CD14-positive monocyte (primary cell): ENCODE results near the gene AXIN1. TPM values are rescaled to one million over a fixed set of nuclear protein-coding genes. Genes with fewer than 3 reads are reported as not detected.

Experiments
- DNase-seq, 3 donors: peaks; one replicate each; pipeline ENCODE4 v3.0.0-alpha.2; 2011 to 2022
- H2AFZ ChIP-seq: 2 replicates; pipeline ENCODE4 v1.6.0; 2012; ENCODE audit warnings: mild to moderate bottlenecking, low read depth, low read length, inconsistent platforms; ENCODE audit not compliant: insufficient read depth, poor library complexity, severe bottlenecking
- H3K27ac ChIP-seq, 2 donors: 1 replicate in 1 of 2; 2 replicates in 1 of 2; pipeline ENCODE4 v1.5.1; 2012 to 2013; ENCODE audit warnings: low read length in 2 of 2, control low read depth in 1 of 2, inconsistent platforms in 1 of 2, low read depth in 1 of 2, mild to moderate bottlenecking in 1 of 2
- H3K27me3 ChIP-seq, 2 donors: one replicate each; pipeline versions ENCODE4 v1.6.0 to v1.6.1; 2011 to 2013; ENCODE audit warnings: low read length in 2 of 2; ENCODE audit not compliant: control insufficient read depth in 2 of 2, insufficient read depth in 2 of 2
- H3K36me3 ChIP-seq, 2 donors: replicated peaks in 1 of 2; 1 replicate in 1 of 2; 2 replicates in 1 of 2; pipeline versions ENCODE4 v1.5.1 to v1.6.1; 2012 to 2013; ENCODE audit warnings: low read length in 2 of 2, control low read depth in 1 of 2, inconsistent platforms in 1 of 2, mild to moderate bottlenecking in 1 of 2; ENCODE audit not compliant: insufficient read depth in 2 of 2, control insufficient read depth in 1 of 2
- H3K4me1 ChIP-seq, 2 donors: 1 replicate in 1 of 2; 2 replicates in 1 of 2; pipeline versions ENCODE4 v1.5.1 to v1.6.1; 2012 to 2013; ENCODE audit warnings: low read length in 2 of 2, control low read depth in 1 of 2, inconsistent platforms in 1 of 2, mild to moderate bottlenecking in 1 of 2, moderate library complexity in 1 of 2; ENCODE audit not compliant: insufficient read depth in 2 of 2, control insufficient read depth in 1 of 2
- H3K4me2 ChIP-seq: replicated peaks from 2 replicates; pipeline ENCODE3; 2012; ENCODE audit warnings: low read length, moderate library complexity, mild to moderate bottlenecking; ENCODE audit not compliant: poor library complexity, severe bottlenecking; ENCODE audit errors: extremely low read depth
- H3K4me3 ChIP-seq, 3 experiments: fragments of 200-600 bp in 1 of 3; sonication (generic) in 1 of 3; replicated peaks in 1 of 3; 1 replicate in 2 of 3; 2 replicates in 1 of 3; pipeline ENCODE4 v1.5.1; 2011 to 2013; ENCODE audit warnings: low read length in 3 of 3, mild to moderate bottlenecking in 3 of 3, control low read depth in 2 of 3, low read depth in 2 of 3, inconsistent platforms in 1 of 3, moderate library complexity in 1 of 3
- H3K79me2 ChIP-seq: 2 replicates; pipeline ENCODE4 v1.6.0; 2012; ENCODE audit warnings: mild to moderate bottlenecking, control low read depth, inconsistent platforms, low read length, moderate library complexity; ENCODE audit not compliant: insufficient read depth
- H3K9ac ChIP-seq: 2 replicates; pipeline ENCODE4 v1.6.0; 2017; ENCODE audit warnings: low read length, mild to moderate bottlenecking; ENCODE audit not compliant: insufficient read depth, poor library complexity, severe bottlenecking
- H3K9me3 ChIP-seq, 2 donors: replicated peaks in 1 of 2; 1 replicate in 1 of 2; 2 replicates in 1 of 2; pipeline versions ENCODE4 v1.5.1 to v1.6.1; 2012 to 2013; ENCODE audit warnings: low read length in 2 of 2, control low read depth in 1 of 2; ENCODE audit not compliant: control insufficient read depth in 1 of 2, insufficient read depth in 1 of 2
- H4K20me1 ChIP-seq: 2 replicates; pipeline ENCODE4 v1.6.0; 2012; ENCODE audit warnings: mild to moderate bottlenecking, low read length, control low read depth, moderate library complexity; ENCODE audit not compliant: insufficient read depth
- H3K27ac Mint-ChIP-seq, 7 donors: one replicate each; pipeline ENCODE4 v1.8.0; 2020; ENCODE audit warnings: mild to moderate bottlenecking in 7 of 7, mixed read lengths in 7 of 7, moderate library complexity in 6 of 7, inconsistent platforms in 2 of 7
- H3K27me3 Mint-ChIP-seq, 3 donors: one replicate each; pipeline ENCODE4 v1.8.0; 2021 to 2022; ENCODE audit warnings: low read depth in 3 of 3, mild to moderate bottlenecking in 3 of 3, mixed read lengths in 3 of 3, moderate library complexity in 3 of 3, inconsistent platforms in 1 of 3
- H3K36me3 Mint-ChIP-seq, 2 donors: one replicate each; pipeline ENCODE4 v1.8.0; 2020; ENCODE audit warnings: mixed read lengths in 2 of 2, inconsistent platforms in 1 of 2, mild to moderate bottlenecking in 1 of 2
- H3K4me1 Mint-ChIP-seq: one replicate; pipeline ENCODE4 v1.8.0; 2020; ENCODE audit warnings: mild to moderate bottlenecking, mixed read lengths
- H3K4me3 Mint-ChIP-seq, 2 donors: one replicate each; pipeline ENCODE4 v1.8.0; 2020; ENCODE audit warnings: mild to moderate bottlenecking in 2 of 2, mixed read lengths in 2 of 2, moderate library complexity in 1 of 2
- H3K9me3 Mint-ChIP-seq, 7 donors: one replicate each; pipeline ENCODE4 v1.8.0; 2020 to 2022; ENCODE audit warnings: mixed read lengths in 7 of 7, mild to moderate bottlenecking in 6 of 7, moderate library complexity in 6 of 7, inconsistent platforms in 2 of 7
- WGBS: methylation state at CpG from one replicate; pipeline ENCODE4 v1.1.5; 2013; ENCODE audit warnings: missing lambda C conversion rate; ENCODE audit not compliant: insufficient coverage; 5-methylcytosine and 5-hydroxymethylcytosine counted together
- intact Hi-C, 2 donors: fragments of 100-400 bp; cut with micrococcal nuclease; formaldehyde crosslinking; loops; one replicate each; pipeline versions ENCODE4 v1.15.0 to v1.15.1; 2023
- polyA plus RNA-seq, 3 donors: library from polyadenylated mRNA; depleted of rRNA in 1 of 3; unstranded in 2 of 3; stranded (reverse) in 1 of 3; fragments of 300-500 nt in 2 of 3; fragments of >200 nt in 1 of 3; fragmentation: Illumina TruSeq in 2 of 3; gene quantifications; 1 replicate in 2 of 3; 2 replicates in 1 of 3; pipeline ENCODE4 v1.2.3, GENCODE V29; 2012 to 2021
- TF ChIP-seq, protein P1 (sequence below): fragments of 200-600 bp; IDR thresholded peaks from one replicate; pipeline ENCODE4 v1.8.0; 2022; ENCODE audit warnings: antibody characterized with exemption, mild to moderate bottlenecking

The AXIN1 gene
- polyA plus RNA-seq, 3 donors: 0.30 to 20.9 (median 0.74) TPM

DNA sequence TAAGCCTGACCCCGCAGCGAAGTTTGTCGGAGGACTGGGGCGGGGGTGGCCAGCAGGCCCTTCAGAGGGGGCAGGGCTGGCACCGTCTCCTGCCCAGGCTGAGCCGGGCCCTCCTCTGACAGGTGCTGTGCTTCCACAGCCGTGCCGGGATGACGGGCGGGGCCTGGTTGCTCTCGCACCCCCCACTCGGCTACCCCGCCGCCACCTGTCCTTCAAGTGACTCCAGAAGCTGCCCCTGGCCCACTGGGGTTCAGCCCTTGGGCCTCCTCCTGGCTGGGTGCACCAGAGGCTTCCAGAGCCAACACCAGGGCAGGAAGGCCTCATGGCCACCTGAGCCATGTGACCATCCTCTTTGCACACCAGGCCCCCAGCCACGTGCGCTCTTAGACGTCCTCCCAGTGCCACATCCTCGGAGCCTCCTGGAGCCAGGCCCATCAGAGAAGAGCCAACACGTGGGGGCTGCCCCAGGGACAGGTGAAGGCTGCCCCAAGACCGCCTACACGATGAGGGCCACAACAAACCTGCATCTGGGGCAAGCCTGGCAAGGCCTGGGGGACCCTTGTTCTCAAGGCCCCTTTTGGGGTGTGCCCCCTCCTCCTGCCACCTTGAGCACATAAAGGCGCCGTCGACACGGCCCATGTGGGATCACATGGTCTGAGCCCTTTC, 62.4 kb downstream of the AXIN1 start:
- no peak overlapping the region for H3K4me3 ChIP-seq
- TF ChIP-seq, protein P1, sequence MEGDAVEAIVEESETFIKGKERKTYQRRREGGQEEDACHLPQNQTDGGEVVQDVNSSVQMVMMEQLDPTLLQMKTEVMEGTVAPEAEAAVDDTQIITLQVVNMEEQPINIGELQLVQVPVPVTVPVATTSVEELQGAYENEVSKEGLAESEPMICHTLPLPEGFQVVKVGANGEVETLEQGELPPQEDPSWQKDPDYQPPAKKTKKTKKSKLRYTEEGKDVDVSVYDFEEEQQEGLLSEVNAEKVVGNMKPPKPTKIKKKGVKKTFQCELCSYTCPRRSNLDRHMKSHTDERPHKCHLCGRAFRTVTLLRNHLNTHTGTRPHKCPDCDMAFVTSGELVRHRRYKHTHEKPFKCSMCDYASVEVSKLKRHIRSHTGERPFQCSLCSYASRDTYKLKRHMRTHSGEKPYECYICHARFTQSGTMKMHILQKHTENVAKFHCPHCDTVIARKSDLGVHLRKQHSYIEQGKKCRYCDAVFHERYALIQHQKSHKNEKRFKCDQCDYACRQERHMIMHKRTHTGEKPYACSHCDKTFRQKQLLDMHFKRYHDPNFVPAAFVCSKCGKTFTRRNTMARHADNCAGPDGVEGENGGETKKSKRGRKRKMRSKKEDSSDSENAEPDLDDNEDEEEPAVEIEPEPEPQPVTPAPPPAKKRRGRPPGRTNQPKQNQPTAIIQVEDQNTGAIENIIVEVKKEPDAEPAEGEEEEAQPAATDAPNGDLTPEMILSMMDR: no peak
- intact Hi-C loops: no loop called here
- no peak overlapping the region for H2AFZ ChIP-seq
- no peak overlapping the region for H3K4me2 ChIP-seq
- no peaks in the 10 kb centered on the region for H3K79me2 ChIP-seq
- H3K36me3 ChIP-seq: peaks cover 73 to 82% of the 10 kb centered on the region in 2 donors
- no peak overlapping the region for H3K27ac ChIP-seq
- Mint-ChIP-seq H3K27ac (peak overlapping the region in 2 of 7 donors; percentile 25 to 37), H3K27me3 (no peaks in the 10 kb centered on the region), H3K9me3 (peaks cover 0 to 19% (median 7%) of the 10 kb centered on the region in 7 donors), H3K4me1 (no peaks in the 10 kb centered on the region), H3K36me3 (peaks cover 50 to 79% of the 10 kb centered on the region in 2 donors), H3K4me3 (no peak overlapping the region)
- H3K9ac ChIP-seq: no peak overlapping the region
- no peaks in the 10 kb centered on the region for H4K20me1 ChIP-seq
- no peak for DNase-seq
- WGBS: 96% methylated on average over 25 of the region's 25 CpGs
- no peaks in the 10 kb centered on the region for H3K4me1 ChIP-seq
- H3K9me3 ChIP-seq: peaks cover 12 to 14% of the 10 kb centered on the region in 2 donors
- H3K27me3 ChIP-seq: no peaks in the 10 kb centered on the region

DNA sequence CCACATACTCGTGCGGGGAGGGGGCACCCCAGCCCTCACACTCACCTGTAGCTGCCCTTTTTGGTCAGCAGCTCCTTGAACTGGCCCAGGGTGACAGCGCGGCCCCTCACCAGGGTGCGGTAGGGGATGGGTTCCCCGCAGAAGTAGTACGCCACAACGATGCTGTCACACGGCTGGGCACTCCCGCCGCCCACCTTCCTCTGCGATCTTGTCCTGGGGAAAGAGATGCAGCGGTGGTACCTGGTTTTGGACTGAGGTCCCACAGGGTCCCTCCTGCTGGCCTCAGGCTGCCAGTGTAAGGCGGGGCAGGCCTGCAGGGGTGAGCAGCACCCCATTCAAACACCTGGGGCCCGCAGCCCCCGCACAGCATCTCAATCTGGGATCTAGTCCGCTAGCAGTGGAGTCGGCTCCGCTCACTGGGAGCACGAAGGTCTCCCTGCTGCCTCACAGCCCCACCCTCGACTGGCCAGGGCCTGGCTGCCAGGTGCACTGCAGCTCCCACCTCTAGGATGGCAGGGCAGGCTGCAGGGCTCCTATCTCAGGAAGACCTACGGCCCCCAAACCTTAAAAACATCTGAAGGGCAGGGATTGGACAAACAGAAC, 63.0 kb downstream of the AXIN1 start:
- no peak overlapping the region for H3K4me3 ChIP-seq
- H3K9ac ChIP-seq: no peak overlapping the region
- peaks cover 12 to 14% of the 10 kb centered on the region in 2 donors for H3K9me3 ChIP-seq
- no peak for DNase-seq
- H3K4me2 ChIP-seq: no peak overlapping the region
- H3K4me1 ChIP-seq: no peaks in the 10 kb centered on the region
- WGBS: 96% methylated on average over 22 of the region's 22 CpGs
- no peaks in the 10 kb centered on the region for H3K4me1 Mint-ChIP-seq
- H3K27ac ChIP-seq: no peak overlapping the region
- H3K36me3 Mint-ChIP-seq: peaks cover 50 to 77% of the 10 kb centered on the region in 2 donors
- intact Hi-C loops: loop anchor here in 1 of 2 donors (5.0 kb wide), 1 partner anchor 87 kb away; no protein-coding TSS in a partner anchor
- TF ChIP-seq, protein P1: no peak
- H3K27me3 Mint-ChIP-seq: no peaks in the 10 kb centered on the region
- H3K36me3 ChIP-seq: peaks cover 73 to 80% of the 10 kb centered on the region in 2 donors
- no peak overlapping the region for H3K4me3 Mint-ChIP-seq
- H4K20me1 ChIP-seq: no peaks in the 10 kb centered on the region
- no peak overlapping the region for H2AFZ ChIP-seq
- H3K27ac Mint-ChIP-seq: peak overlapping the region in 1 of 7 donors; percentile 37
- no peaks in the 10 kb centered on the region for H3K79me2 ChIP-seq
- peaks cover 0 to 22% (median 8%) of the 10 kb centered on the region in 7 donors for H3K9me3 Mint-ChIP-seq
- no peaks in the 10 kb centered on the region for H3K27me3 ChIP-seq
